ENCODE data around the gene DHX58. TPM values are rescaled to one million over a fixed set of nuclear protein-coding genes. Genes with fewer than 3 reads are reported as not detected.

DHX58 gene
- total RNA-seq (10 to 100 TPM in 1 of 9 donors, 1 to 10 TPM in 8; 1.9 to 17.3 (median 3.7) TPM), polyA plus RNA-seq (1 to 10 TPM; 1.8 to 4.9 TPM)
- long read RNA-seq, donor 1, partial matches to known transcripts, result 1 of 2 reads
- long read RNA-seq, donor 1, other reads (novel, unspliced or antisense), result 0 of 2 reads
- long read RNA-seq, donor 2, transcript DHX58-201 (14 exons, 2,617 nt), result major isoform, 6 of 16 reads
- long read RNA-seq, donor 2, partial matches to known transcripts, result 2 of 16 reads
- long read RNA-seq, donor 2, other reads (novel, unspliced or antisense), result 8 of 16 reads
- long read RNA-seq, donor 3, partial matches to known transcripts, result 1 of 4 reads
- long read RNA-seq, donor 3, other reads (novel, unspliced or antisense), result 3 of 4 reads

DNA sequence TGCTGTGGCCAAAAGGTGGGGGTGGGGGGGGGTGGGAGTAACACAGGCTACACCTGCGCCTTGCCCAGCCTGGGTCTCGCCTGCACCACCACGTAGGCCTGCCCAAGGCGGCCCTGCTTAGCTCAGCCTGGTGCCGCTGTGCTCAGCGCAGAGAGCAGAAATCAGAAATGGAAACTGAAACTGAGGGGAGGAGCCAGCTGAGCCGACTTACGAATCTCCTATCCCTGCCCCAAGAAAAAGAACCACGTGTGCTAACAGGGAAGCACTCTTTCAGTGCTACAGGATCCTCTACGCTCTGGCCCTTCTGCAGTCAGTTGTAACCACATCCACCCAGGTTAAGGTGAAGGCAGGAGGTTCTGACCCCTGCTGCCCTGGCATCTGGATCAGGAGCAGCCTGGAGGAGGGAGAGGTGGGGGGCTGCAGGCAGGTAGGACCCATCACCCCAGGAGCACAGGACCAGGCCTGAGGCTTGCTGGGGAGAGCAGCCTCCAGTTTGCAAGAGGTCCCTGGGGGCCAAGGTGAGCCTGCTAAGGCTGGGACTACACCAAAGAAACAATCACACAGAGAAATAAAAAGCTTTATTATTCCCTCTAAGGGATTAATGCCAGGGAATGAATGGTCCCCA lies at the start of gene DHX58:
TSS of gene DHX58 (minus strand) at position 163 of the 625 bp plus-strand sequence. CDS start 822 bp downstream, outside the sequence.
- Histone ChIP-seq H3K9me3 (no peaks in the 10 kb centered on the region), H3K27ac (peak within 1 kb of the TSS; percentile 66 to 93 (median 90)), H3K4me3 (peak within 1 kb of the TSS; percentile 42 to 82 (median 62)), H3K36me3 (peaks cover 0 to 59% (median 21%) of the 10 kb centered on the region in 9 donors), H3K27me3 (no peaks in the 10 kb centered on the region), H3K4me1 (peaks cover 0 to 33% (median 16%) of the 10 kb centered on the region in 12 donors)
- peak in 1 of 2 donors; percentile 56 for TF ChIP-seq POLR2A (IDR thresholded peaks at IDR 0.05)
- TF ChIP-seq, protein P1, sequence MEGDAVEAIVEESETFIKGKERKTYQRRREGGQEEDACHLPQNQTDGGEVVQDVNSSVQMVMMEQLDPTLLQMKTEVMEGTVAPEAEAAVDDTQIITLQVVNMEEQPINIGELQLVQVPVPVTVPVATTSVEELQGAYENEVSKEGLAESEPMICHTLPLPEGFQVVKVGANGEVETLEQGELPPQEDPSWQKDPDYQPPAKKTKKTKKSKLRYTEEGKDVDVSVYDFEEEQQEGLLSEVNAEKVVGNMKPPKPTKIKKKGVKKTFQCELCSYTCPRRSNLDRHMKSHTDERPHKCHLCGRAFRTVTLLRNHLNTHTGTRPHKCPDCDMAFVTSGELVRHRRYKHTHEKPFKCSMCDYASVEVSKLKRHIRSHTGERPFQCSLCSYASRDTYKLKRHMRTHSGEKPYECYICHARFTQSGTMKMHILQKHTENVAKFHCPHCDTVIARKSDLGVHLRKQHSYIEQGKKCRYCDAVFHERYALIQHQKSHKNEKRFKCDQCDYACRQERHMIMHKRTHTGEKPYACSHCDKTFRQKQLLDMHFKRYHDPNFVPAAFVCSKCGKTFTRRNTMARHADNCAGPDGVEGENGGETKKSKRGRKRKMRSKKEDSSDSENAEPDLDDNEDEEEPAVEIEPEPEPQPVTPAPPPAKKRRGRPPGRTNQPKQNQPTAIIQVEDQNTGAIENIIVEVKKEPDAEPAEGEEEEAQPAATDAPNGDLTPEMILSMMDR (IDR thresholded peaks at IDR 0.05), result no peak
- intact Hi-C loops (cut with DNase I), result loop anchor here in 3 of 10 donors (2.0 to 10.0 kb wide), 3 partner anchors 45 to 88 kb away; no protein-coding TSS in a partner anchor
- ATAC-seq, result peak; percentile 61 to 90 (median 84)
- 20 to 28% (median 25%) methylated on average over 10 of the region's 10 CpGs for WGBS, 4 donors
- peak; percentile 71 to 82 (median 76) for DNase-seq

DNA sequence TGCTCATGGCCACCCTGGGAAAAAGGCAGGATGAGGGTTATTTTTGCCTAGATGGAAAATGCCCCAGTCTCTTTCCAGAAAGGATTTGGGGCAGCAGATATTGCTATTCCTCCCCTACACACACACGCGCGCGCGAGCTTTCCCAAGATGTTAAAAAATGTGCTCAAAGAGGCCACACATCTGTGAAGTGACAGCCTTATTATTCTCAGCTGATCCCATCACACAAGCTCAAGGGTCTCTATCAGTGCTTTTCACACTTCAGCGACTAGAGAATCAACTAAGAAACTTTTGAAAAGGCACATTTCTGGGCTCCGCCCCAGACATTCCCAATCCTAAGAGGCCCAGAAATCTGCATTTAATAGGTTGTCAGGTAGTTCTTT lies 48.0 kb upstream of the DHX58 start:
- Histone ChIP-seq H3K4me1 (peaks cover 0 to 9% (median under 1%) of the 10 kb centered on the region in 12 donors), H3K27me3 (no peaks in the 10 kb centered on the region), H3K9me3 (no peaks in the 10 kb centered on the region), H3K4me3 (no peak overlapping the region), H3K36me3 (no peaks in the 10 kb centered on the region), H3K27ac (no peak overlapping the region)
- ATAC-seq (no peak), DNase-seq (no peak)
- 83 to 87% (median 86%) methylated on average over 7 of the region's 7 CpGs for WGBS, 4 donors
- intact Hi-C loops (cut with DNase I), result no loop called here
- TF ChIP-seq, protein P1 (IDR thresholded peaks at IDR 0.05), result no peak
- TF ChIP-seq POLR2A (IDR thresholded peaks at IDR 0.05), result no peak

DNA sequence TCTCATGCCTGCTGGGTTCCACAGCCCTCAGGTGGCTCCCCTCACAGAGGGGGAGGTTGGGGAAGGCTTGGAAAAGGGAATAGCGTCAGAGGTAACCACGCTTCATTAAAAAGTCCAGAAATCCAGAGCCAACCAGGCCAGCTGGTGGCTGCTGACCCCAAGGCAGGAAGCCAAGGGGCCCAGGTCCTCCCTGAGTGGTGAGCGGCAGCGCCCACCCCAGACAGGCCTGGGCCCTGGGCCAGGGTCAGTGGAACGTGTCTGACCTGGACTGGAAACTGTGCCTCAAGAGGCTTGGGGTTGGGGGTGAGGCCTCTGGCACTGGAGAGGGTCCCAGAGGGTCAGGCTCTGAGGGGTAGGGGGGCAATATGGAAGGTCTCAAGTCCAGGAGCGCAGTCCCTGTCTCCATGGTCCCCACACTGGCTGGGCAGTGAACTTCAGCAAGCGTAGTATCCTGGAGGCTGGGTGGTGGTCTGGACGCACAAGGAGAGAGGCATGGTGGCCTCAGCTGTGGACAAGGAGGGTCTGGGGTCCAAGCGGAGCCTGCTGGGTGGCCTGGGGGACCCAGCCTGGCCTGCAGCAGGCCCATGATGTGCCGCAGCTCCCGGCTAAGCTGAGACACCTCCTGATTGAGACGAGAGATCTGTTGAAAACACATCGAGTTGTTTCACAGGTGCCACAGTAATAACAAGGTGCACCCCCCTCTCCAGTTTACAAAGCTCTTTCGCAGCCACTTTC lies 47.4 kb upstream of the DHX58 start:
- TF ChIP-seq, protein P1 (IDR thresholded peaks at IDR 0.05), result no peak
- no peak for TF ChIP-seq POLR2A (IDR thresholded peaks at IDR 0.05)
- H3K4me1 ChIP-seq, result peaks cover 0 to 12% (median 4%) of the 10 kb centered on the region in 12 donors
- no peaks in the 10 kb centered on the region for H3K9me3 ChIP-seq
- no peaks in the 10 kb centered on the region for H3K36me3 ChIP-seq
- H3K4me3 ChIP-seq, result no peak overlapping the region
- H3K27ac ChIP-seq, result no peak overlapping the region
- H3K27me3 ChIP-seq, result no peaks in the 10 kb centered on the region
- DNase-seq, result no peak
- no peak for ATAC-seq
- intact Hi-C loops (cut with DNase I), result no loop called here
- WGBS, 4 donors, result 71 to 81% (median 75%) methylated on average over 11 to 14 of the region's 14 CpGs
